Posterior cingulate gyrus (tissue), 11 donors: ENCODE measurements around the gene HERC5.
"Not testable (repeated sequence)": the region's sequence is repeated elsewhere in the genome, so short reads cannot be mapped to it uniquely, and the experiment has no call there.

Experiments used
- DNase-seq, 10 donors: peaks; one replicate each; pipeline versions ENCODE4 v3.0.0 to v3.0.0-alpha.2; 2020 to 2021; ENCODE audit warnings: mixed read lengths in 3 of 10
- intact Hi-C: fragments of 100-400 bp; cut with DNase I; formaldehyde crosslinking; loops from one replicate; pipeline ENCODE4 v1.15.1; 2023

The HERC5 gene

DNA sequence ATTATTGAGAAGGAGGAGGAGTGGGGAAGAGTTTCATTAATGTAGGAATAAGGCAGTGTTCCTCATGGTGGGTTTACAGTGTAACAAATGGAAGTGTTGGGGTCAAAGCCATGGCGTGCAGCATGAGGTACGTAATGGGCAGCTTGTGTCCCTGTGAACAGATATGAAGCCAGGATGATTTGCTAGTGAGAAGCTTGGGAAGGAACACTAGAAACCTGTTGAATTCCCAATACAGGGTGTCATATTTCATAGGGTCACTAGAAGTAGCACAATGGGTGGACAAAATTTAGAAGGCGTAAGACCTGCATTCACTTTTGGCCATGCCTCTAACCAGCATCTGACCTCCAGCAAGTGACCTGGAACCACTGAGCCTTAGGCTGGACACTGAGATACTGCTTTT, 59.8 kb downstream of the HERC5 start:
- intact Hi-C loops, result loop anchor here (5.0 to 10.0 kb wide), 2 partner anchors 59 to 662 kb away; partner anchors contain the start of gene HERC5

DNA sequence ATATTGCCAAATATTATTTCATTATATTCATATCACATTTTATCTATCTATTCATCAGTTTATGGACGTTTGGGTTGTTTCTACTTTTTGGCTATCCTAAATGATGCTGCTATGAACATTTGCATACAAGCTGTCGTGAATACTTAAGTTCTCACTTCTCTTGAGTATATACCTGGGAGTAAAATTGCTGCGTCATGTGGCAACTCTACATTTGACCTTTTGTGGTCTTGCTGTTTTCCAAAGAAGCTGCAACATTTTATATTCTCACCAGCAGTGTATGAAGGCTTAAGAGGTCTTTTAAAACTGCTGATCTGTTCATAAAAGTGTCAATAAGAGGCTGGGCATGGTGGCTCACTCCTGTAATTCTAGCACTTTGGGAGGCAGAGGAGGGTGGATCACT, 60.9 kb downstream of the HERC5 start:
- DNase-seq, result no peak
- intact Hi-C loops, result loop anchor here (5.0 to 10.0 kb wide), 2 partner anchors 61 to 663 kb away; partner anchors contain the start of gene HERC5

More for the DNA sequence above, 59.8 kb downstream of the HERC5 start:
- no peak for DNase-seq

DNA sequence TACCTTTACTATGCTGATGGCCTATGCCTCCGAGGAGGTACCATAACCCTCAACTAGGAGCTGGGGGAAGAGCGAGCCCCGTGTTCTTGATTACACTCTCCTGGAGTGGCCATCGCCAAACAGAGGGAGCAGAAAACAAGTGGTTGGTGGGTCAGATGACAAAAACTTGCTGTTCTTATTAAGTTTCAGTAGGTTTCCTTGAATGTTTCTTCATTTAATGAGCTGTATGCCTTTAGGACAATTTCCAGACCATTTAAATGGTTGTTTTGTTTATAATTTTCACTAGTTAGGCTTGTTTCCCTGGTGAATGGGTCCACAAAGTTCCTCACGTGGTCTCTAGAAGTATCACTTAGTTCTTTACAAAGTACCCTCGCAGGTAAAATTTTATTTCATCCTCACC, 62.0 kb downstream of the HERC5 start:
- intact Hi-C loops, result loop anchor here (5.0 to 10.0 kb wide), 2 partner anchors 62 to 664 kb away; partner anchors contain the start of gene HERC5
- DNase-seq, result no peak

DNA sequence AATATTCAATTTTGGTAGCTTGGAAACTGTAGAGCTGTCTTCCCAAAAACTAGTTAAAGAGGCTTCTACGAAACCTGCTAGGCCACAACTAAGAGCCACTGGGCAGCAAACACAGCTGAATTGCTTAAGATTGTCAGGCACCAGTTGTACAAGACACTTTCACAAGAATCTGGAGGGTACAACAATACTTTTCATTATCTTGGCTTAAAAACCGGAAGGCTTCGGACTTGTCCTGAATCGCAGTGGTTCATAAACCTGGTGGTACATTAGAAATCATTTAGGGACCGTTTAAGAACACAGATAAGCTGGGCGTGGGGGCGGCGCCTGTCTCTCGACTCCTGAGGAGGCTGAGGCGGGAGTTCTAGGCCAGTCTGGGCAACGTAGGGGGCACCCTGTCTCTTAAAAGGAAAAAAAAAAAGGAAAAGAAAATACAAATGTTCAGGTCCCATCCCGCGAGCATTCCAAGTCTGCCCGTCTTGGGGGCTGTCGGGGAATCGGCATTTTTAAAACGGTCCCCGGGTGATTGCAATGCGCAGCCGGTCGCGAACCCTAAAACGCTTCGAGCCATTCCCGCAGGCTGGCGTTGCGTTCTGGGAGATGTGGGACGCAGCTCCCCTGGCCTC, 65.9 kb downstream of the HERC5 start:
- DNase-seq, result peak in 7 of 10 donors; percentile 12 to 83 (median 37)
- intact Hi-C loops, result loop anchor here (2.0 to 10.0 kb wide), 2 partner anchors 70 to 292 kb away; partner anchors contain the start of gene HERC3

DNA sequence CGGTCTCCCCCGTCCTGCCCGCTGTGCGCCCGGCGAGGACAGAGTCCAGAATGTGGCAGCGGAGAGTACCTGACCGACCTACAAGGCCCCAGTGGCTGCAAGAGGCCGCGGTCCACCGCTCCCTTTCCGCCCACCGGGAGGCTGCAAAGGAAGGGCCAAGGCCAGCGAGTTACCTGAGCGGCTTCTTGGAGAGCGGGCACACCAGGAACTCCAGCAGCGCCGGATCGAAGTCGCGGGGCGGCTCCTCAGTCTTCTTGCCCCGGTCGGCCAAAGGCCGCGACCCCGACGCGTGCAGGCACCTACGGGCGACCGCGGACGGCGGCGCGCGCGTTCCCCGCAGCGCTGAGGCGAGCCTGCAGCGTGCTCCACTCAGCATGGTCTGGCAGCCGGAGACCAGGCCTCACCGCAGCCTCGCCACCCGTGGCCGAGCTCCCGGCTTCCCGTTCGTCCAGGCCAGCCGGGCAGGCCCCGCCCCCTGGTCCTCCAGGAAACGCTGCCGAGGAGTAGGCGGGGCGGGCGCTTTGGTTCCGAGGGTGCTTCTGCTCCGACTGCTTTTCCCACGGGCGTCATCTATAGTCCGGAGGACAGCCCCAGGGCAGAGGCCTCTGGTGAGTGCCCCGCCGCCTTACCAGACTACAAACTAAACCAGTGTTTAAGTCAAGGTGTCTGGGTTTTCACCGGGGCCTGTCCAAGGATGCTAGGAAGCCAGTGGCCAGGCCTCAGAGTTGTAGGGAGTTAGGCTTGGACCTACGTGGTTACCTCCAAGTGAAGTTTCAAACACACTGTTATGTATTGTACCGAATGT, 66.6 kb downstream of the HERC5 start, which contains the start of gene PYURF:
Gene PYURF (minus strand): TSS at position 452 of the 805 bp plus-strand sequence. CDS start 76 bp downstream, at position 376.
- DNase-seq, result peak; percentile 91 to 99 (median 95)
- intact Hi-C loops, result loop anchor here (2.0 to 10.0 kb wide), 2 partner anchors 69 to 291 kb away; partner anchors contain the start of gene HERC3

DNA sequence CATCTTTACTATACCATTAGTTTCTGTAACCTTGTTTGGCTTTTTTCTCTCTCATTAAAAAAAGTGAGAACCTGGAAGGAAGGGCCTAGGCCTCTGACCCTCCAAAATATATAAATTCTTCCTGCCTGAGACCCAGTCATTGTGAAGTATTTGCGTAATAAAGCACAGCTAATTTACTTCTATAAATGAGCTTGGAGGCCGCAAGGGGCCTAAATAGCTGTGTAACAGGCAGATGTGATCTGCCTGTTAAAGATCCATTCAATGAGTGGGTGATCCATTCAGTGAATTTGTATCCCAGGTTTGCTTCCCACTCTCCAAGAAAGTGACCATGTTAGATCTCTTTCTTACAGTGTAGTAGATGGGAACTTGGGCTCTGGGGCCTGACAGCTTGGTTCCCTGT, 67.3 kb downstream of the HERC5 start:
- intact Hi-C loops, result loop anchor here (10.0 kb wide), 1 partner anchor 291 kb away; no protein-coding TSS in a partner anchor
- DNase-seq, result no peak

DNA sequence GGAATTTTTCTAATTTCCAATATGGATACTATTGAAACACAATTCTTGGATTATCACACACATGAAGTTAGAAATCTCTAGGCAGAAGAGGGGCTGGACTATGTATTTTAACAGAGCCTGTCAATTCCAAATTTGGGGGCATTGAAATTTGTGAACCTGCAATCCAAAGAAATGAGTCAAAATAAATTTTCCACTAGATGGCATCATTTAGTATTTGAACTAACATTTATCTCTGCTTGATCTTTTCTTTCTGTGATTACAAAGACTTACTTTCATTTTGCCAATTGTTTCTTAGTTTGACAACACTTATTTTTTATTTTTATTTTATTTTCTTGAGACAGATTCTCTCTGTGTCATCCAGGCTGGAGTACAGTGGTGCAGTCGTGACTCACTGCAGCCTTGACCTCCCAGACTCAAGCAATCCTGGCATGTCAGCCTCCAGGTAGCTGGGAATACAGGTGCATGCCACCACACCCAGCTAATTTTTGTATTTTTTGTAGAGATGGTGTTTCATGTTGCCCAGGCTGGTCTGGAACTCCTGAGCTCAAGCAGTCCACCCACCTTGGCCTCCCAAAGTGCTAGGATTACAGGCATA, 69.4 kb downstream of the HERC5 start:
- DNase-seq, result no peak
- intact Hi-C loops, result loop anchor here (5.0 to 10.0 kb wide), 3 partner anchors 131 to 496 kb away; no protein-coding TSS in a partner anchor

DNA sequence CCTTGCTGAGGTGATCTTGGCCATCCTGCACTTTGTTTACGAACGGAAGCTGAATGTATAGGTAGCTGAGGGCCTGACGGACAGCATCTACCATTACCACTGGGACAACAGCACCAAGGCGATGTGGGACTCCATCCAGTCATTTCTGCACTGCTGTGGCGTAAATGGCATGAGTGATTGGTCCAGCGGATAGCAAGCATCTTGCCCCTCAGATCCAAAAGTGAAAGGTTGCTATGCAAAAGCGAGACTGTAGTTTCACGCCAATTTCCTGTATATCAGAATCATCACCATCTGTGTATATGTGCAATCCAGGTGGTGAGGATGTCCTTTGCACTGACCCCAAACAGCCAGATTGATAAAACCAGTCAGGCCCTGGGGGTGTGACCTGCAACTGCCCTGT, 70.9 kb downstream of the HERC5 start:
- intact Hi-C loops, result loop anchor here (5.0 to 10.0 kb wide), 3 partner anchors 130 to 495 kb away; no protein-coding TSS in a partner anchor
- DNase-seq, result no peak

DNA sequence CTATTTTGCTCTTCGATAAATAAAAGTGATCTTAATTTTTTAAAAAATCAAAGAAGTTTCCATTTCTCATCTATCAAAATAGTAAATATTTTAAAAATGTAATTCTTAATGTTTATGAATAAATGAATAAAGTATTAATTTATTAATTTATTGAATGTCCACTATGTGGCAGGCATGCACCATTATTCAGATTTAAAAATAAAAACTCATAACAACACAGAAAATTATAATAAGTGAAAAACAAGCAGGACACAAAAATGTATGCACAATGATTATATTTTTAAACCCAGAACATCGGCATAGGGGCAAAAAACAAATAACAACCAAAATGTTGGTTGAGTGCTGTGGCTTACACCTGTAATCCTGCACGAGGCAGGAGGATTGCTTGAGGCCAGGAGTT, 71.9 kb downstream of the HERC5 start:
- no peak for DNase-seq
- intact Hi-C loops, result loop anchor here (5.0 to 10.0 kb wide), 3 partner anchors 128 to 493 kb away; no protein-coding TSS in a partner anchor

DNA sequence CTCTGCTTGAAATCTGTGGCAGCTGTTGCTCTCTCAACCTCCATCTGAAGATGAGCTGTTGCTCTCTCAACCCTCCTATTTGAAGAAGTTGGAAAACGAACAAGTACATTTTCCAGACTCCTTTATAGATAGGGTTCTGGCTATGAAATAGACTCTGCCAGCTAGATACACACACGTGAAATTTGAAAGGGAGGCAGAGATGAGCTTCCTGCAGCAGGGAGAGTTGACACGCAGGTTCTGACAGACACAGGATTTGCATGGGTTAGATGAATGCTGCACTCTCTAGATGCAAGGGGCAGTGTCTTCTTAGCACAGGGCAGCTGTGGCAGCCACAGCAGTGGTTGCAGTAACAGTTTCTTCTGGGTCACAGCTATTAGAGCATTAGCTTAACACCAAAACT, 74.6 kb downstream of the HERC5 start:
- DNase-seq, result no peak
- intact Hi-C loops, result no loop called here

DNA sequence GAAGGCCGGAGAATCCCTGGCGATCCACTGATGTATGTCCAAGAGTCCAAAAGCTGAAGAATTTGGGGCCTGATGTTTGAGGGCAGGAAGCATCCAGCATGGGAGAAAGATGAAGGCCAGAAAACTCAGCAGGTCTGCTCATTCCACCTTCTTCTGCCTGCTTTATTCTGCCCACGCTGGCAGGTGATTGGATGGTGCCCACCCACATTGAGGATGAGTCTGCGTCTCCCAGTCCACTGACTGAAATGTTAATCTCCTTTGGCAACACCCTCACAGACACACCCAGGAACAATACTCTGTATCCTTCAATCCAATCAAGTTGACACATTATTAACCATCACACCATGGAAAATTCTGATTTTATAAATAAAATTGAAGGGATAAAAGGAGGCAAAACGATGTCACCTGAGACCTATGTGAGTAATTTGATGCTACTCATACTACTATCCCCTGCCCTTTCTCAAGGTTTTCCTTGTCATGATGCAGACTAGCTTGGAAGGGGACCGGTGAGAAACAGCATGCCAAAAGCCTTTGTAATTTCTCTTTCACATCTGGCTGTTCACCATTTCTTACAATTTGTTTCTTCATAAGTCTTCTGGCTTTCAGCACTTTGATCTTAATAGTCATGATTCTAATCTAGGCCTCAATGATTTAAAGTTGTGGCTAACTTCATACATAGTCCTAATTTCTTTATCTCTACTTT, 76.3 kb downstream of the HERC5 start:
- intact Hi-C loops, result no loop called here
- no peak for DNase-seq

DNA sequence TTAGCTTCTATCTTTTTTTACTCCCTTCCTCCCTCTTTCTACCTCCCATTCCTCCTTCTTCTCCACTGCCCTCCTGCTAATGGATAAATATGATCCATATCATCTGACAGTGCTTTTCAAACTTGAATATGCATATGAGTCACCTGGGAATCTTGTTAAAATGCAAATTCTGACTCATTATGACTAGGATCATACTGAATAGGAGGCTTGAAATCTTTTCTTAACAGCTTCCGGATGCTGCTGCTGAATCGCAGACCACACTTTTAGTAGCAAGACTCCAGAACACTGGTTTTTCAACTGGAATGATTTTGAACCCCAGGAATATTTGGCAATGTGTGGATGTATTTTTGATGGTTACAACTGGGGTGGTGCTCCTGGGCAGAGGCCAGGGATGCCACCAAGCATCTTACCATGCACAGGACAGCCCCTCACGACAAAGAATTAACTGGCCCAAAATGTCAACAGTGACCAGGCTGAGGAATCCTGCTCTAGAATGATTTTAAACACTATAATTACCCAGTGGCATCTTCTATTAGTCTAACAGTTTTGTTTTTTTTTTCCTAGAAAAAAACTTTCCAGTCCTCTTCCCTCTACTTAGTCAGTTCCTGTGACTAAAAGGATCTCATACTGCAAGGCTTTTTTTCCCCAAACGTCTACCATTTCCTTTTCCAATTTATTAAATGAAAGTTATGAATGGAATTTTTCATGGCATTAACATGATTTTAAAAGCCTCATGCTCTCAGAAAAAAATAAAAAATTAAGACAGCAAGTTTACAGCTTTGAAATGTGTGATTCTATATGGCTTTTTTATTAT, 77.2 kb downstream of the HERC5 start:
- intact Hi-C loops, result no loop called here
- DNase-seq, result no peak

DNA sequence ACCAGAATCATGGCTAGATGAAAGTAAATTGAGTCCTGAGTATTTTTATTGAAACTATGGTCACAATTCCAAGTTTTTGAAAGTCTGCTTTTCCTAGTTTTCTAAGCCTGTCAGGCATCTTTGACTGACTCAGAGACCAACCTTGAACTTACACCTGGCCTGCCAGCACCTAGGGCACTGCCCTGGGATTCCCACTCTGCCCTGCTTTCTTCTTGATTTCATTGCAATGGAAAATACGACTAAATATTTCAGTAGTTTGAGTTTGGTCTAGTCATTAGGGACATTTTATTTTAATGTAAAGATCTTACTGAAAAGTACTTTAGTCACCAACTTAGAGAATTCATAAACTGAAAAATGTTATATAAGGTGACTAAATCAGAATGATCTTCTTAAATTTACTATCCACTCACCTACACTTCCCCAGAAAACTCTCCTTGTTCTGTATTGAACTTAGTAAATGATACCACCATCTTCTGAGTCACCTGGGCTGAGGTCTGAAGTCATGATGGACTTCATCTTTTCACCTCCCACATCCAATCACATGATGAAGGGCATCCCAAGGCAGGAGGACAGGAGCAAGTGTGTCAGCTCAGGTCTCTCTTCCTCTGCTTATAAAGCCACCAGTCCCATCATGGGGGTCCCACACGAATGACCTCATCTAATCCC, 78.3 kb downstream of the HERC5 start:
- no peak for DNase-seq
- intact Hi-C loops, result no loop called here

DNA sequence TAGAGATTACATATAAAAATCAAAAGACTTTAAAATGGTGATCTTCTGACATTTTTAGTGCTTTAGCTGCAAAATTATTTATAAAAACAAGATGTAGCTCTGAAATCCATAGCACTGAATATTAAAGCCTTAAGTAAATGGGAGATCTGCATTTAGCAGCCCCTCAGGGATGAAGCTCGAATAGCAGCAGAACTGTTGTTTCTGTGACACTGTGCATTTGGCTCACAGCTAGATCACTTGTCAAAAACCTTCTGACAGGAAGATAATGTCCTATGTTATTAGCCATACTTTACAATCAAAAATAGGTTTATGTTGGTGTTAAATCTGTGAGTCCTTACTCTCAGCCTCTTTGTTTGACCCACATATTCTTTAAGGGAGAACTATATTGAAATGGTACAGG, 80.8 kb downstream of the HERC5 start:
- intact Hi-C loops, result no loop called here
- DNase-seq, result no peak

DNA sequence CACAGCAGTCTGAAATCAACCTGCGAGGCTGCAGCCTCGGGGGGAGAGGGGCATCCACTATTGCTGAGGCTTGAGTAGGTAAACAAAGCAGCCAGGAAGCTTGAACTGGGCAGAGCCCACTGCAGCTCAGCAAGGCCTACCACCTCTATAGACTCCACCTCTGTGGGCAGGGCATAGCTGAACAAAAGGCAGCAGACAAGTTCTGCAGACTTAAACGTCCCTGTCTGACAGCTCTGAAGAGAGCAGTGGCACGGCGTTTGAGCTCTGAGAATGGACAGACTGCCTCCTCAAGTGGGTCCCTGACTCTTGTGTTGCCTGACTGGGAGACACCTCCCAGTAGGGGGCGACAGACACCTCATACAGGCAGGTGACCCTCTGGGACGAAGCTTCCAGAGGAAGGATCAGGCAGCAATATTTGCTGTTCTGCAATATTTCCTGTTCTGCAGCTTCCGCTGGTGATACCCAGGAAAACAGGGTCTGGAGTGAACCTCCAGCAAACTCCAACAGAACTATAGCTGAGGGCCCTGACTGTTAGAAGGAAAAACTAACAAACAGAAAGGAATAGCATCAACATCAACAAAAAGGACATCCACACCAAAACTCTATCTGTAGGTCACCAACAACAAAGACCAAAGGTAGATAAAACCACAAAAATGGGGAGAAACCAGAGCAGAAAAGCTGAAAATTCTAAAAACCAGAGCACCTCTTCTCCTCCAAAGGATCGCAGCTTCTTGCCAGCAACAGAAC, 82.6 kb downstream of the HERC5 start:
- intact Hi-C loops, result not testable (repeated sequence)
- DNase-seq, result peak in 5 of 10 donors; percentile 48 to 92 (median 49)

DNA sequence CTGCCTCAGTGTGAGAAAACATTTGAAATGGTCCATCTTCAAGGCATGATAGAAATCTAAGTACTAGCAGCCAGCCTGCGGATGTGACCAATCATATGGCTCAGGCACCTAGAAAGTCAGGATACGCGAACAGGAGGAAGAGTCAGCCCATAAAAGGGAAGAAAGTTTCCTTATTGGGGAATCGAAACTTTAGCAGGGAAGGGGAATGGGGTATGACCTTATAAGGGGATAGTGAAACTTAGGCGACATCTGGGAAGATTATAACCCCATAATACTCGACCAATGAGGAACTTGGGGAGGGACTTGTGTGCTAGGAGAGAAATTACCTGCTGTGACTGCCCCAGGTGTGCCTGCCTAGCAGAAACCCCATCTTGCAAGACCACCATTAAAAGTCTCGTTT, 92.9 kb downstream of the HERC5 start:
- intact Hi-C loops, result no loop called here
- DNase-seq, result no peak
